Measurements from ENCODE around the gene LGR4.

LGR4 gene

DNA sequence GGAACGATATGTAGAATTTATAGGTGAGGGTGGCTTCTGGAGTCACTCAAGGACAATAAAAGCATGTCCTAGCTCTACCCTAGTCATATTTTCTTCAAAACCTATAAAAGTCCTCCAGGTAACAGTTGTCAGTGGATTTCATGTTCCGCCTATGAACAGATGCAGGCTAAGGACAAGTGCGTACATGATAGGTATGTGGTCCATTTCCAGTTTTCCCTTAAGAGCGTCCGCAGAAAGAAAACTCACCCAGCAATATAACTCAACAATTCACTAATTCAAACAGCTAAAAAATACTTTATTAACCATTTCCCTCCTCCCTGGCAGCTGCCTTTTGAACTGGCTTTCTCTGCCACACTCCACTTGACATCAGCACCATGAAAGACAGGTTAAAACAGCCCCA is 59.4 kb downstream of the LGR4 start:
- TF ChIP-seq, protein P1, sequence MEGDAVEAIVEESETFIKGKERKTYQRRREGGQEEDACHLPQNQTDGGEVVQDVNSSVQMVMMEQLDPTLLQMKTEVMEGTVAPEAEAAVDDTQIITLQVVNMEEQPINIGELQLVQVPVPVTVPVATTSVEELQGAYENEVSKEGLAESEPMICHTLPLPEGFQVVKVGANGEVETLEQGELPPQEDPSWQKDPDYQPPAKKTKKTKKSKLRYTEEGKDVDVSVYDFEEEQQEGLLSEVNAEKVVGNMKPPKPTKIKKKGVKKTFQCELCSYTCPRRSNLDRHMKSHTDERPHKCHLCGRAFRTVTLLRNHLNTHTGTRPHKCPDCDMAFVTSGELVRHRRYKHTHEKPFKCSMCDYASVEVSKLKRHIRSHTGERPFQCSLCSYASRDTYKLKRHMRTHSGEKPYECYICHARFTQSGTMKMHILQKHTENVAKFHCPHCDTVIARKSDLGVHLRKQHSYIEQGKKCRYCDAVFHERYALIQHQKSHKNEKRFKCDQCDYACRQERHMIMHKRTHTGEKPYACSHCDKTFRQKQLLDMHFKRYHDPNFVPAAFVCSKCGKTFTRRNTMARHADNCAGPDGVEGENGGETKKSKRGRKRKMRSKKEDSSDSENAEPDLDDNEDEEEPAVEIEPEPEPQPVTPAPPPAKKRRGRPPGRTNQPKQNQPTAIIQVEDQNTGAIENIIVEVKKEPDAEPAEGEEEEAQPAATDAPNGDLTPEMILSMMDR (IDR thresholded peaks at IDR 0.05; ENCODE audit: low read depth, low read length), result no peak
- Histone ChIP-seq H3K4me3 (ENCODE audit: low read depth, low read length) (no peak overlapping the region), H3K36me3 (no peaks in the 10 kb centered on the region), H3K27me3 (no peaks in the 10 kb centered on the region), H3K4me1 (no peaks in the 10 kb centered on the region), H3K9me3 (no peaks in the 10 kb centered on the region)
- DNase-seq, result no peak

DNA sequence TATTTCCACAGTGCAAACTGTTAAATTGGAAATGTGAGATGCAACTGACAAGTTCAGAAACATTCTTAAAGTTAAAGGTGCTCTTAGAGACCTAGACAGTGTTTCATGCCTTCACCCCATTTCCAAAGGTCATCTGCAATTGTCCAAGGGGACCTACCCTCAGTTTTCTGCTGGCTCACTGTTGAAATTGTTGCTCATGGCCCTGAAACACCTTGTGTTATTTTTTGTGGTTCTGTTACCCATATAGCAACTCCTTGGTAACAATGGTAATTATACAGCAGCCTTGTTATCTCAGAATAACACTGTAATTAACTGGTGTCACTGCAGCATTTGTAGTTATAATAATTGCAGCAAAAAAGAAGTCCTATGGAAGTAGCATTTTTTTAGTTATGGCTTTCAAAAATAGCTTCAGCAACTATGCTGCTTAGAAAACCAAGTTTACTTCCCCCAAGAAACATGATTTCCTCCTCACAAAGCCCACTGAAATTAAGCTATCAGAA is 60.3 kb downstream of the LGR4 start:
- TF ChIP-seq, protein P1 (IDR thresholded peaks at IDR 0.05; ENCODE audit: low read depth, low read length), result no peak
- no peaks in the 10 kb centered on the region for H3K36me3 ChIP-seq
- H3K4me1 ChIP-seq, result no peaks in the 10 kb centered on the region
- no peaks in the 10 kb centered on the region for H3K27me3 ChIP-seq
- no peak overlapping the region for H3K4me3 ChIP-seq (ENCODE audit: low read depth, low read length)
- H3K9me3 ChIP-seq, result no peaks in the 10 kb centered on the region
- DNase-seq, result no peak

DNA sequence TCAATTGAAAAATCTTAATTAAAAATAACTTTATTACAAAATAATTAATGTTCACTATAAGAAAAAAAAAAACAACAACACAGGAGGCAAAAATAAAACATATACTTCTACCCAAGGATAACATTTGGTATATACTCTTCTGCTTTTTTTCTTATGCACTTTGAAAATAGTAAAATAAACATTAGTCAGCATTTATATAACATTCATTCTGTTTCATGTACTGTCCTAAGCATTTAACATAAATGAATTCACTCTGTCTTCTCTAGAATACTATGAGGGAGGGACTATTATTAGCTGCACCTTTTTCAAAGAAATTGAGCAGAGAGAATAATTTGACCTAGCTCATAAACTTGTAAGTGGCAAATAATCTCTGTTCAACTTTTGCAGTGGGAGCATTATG is 61.3 kb downstream of the LGR4 start:
- Histone ChIP-seq H3K36me3 (no peaks in the 10 kb centered on the region), H3K9me3 (no peaks in the 10 kb centered on the region), H3K4me1 (no peaks in the 10 kb centered on the region), H3K27me3 (no peaks in the 10 kb centered on the region), H3K4me3 (ENCODE audit: low read depth, low read length) (no peak overlapping the region)
- TF ChIP-seq, protein P1 (IDR thresholded peaks at IDR 0.05; ENCODE audit: low read depth, low read length), result no peak
- DNase-seq, result no peak

DNA sequence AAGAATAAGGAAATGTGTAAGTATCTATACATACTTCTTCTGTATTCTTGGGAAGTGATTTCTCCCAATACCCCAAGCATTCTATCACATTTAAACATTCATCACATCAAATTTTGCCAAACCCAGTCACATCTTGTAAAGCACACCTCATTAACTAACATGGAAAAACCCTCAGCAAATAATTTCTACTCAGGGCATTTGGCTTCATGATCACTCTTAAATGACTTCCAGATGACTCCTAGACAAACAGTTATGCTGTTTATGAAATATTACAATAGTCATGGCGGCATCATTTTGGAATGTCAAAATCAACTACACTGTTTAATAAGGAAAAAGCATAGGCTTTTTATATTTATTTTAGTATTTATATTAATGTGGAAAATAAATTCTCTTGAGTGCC is 62.3 kb downstream of the LGR4 start:
- Histone ChIP-seq H3K4me1 (no peaks in the 10 kb centered on the region), H3K36me3 (no peaks in the 10 kb centered on the region), H3K9me3 (no peaks in the 10 kb centered on the region), H3K27me3 (no peaks in the 10 kb centered on the region), H3K4me3 (ENCODE audit: low read depth, low read length) (no peak overlapping the region)
- DNase-seq, result no peak
- TF ChIP-seq, protein P1 (IDR thresholded peaks at IDR 0.05; ENCODE audit: low read depth, low read length), result no peak

DNA sequence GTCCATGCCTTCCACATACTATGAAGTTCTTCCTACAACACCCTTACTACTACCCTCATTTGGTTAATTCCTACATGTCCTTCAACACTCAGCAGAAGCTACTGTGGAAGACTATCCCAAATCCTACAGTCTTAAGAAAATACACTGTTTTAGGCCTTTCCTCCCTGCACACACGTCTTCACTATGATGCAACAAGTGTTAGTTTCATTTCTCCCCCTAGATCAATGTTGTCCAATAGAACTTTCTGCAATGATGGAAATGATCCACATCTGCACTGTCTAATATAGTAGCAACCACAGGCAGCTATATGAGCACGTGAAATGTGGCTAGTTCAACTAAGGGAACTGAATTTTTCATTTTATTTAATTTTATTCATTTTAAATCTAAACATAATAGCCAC is 62.8 kb downstream of the LGR4 start:
- H3K9me3 ChIP-seq, result no peaks in the 10 kb centered on the region
- DNase-seq, result no peak
- no peak overlapping the region for H3K4me3 ChIP-seq (ENCODE audit: low read depth, low read length)
- TF ChIP-seq, protein P1 (IDR thresholded peaks at IDR 0.05; ENCODE audit: low read depth, low read length), result no peak
- H3K36me3 ChIP-seq, result no peaks in the 10 kb centered on the region
- no peaks in the 10 kb centered on the region for H3K27me3 ChIP-seq
- no peaks in the 10 kb centered on the region for H3K4me1 ChIP-seq

DNA sequence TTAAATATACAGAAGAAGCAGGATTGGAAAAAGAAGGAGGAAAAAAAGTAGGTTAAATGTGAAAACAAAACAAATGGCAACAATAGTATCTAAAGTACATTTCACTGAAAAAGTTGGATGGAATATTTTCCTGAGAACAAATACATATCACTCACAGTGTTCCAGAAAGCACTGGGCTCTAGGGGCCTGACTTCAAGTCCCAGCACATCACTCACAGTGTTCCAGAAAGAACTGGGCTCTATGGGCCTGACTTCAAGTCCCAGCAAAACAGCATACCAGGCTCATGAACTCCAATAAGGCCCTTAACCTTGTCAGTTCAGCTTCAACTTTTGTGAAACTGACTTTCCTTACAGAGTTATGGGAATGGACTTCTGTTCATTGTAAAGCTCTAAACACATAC is 63.5 kb downstream of the LGR4 start:
- Histone ChIP-seq H3K27me3 (no peaks in the 10 kb centered on the region), H3K9me3 (no peaks in the 10 kb centered on the region), H3K4me3 (ENCODE audit: low read depth, low read length) (no peak overlapping the region), H3K36me3 (no peaks in the 10 kb centered on the region), H3K4me1 (no peaks in the 10 kb centered on the region)
- no peak for DNase-seq
- TF ChIP-seq, protein P1 (IDR thresholded peaks at IDR 0.05; ENCODE audit: low read depth, low read length), result no peak

Data from BE2C (cell line).